ENCODE data around the gene CELF2. TPM values are rescaled to one million over a fixed set of nuclear protein-coding genes. Genes with fewer than 3 reads are reported as not detected.

CELF2 gene
- total RNA-seq, 1 donor from 2014 or later, result 27.5 TPM

DNA sequence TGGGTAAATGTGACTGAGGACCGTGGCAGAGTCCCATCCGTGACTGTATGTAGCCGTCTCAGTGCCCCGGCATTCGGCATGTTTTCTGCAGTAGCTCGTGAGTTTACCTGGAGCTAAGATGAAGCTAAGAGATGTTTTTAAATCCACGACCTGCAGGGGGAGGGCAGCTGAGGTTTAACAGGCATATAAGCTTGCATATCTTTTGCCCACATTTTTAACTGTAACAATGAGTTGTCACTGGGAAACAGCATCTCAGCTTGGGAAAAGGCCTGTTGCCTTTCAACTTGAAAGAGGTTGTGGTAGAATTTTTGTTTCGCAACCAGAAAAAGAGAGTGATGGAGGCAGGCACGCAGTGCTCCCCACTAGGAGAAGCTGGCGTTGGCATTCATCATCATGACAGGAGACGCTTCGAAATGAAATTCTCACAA is 77.7 kb downstream of the CELF2 start:
- no peaks in the 10 kb centered on the region for H3K36me3 Mint-ChIP-seq (ENCODE audit: low read depth, unreplicated experiment)
- peaks cover 3% of the 10 kb centered on the region for H3K27me3 Mint-ChIP-seq (ENCODE audit: unreplicated experiment)
- no peak overlapping the region for H3K4me3 Mint-ChIP-seq (ENCODE audit: unreplicated experiment)
- no peaks in the 10 kb centered on the region for H3K9me3 Mint-ChIP-seq (ENCODE audit: unreplicated experiment)
- H3K27ac Mint-ChIP-seq (ENCODE audit: unreplicated experiment), result no peak overlapping the region
- peaks cover 10% of the 10 kb centered on the region for H3K4me1 Mint-ChIP-seq (ENCODE audit: unreplicated experiment)
- no peak for DNase-seq (ENCODE audit: low spot score)
- TF ChIP-seq, protein P1, sequence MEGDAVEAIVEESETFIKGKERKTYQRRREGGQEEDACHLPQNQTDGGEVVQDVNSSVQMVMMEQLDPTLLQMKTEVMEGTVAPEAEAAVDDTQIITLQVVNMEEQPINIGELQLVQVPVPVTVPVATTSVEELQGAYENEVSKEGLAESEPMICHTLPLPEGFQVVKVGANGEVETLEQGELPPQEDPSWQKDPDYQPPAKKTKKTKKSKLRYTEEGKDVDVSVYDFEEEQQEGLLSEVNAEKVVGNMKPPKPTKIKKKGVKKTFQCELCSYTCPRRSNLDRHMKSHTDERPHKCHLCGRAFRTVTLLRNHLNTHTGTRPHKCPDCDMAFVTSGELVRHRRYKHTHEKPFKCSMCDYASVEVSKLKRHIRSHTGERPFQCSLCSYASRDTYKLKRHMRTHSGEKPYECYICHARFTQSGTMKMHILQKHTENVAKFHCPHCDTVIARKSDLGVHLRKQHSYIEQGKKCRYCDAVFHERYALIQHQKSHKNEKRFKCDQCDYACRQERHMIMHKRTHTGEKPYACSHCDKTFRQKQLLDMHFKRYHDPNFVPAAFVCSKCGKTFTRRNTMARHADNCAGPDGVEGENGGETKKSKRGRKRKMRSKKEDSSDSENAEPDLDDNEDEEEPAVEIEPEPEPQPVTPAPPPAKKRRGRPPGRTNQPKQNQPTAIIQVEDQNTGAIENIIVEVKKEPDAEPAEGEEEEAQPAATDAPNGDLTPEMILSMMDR (IDR thresholded peaks at IDR 0.05; ENCODE audit: unreplicated experiment), result peak; percentile 17

DNA sequence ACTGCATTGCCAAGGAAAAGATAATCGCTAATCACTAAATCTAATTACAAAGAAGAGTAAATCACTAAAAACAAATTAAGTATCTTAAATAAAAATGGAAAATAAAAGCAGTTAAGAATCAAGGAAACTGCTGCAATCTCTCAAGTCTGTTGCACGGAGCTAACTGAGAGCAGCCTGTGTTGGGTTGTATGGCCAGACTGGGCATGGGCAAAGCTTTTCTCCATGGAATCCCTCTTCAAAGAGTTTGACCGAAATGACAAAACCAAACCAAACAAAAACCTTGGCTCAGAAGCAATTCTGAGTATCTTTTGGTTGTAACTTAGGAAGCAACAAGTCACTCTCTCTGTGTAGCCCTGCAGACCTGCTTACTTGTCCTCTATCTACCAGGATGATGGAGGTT is 78.8 kb downstream of the CELF2 start:
- no peaks in the 10 kb centered on the region for H3K9me3 Mint-ChIP-seq (ENCODE audit: unreplicated experiment)
- peaks cover 10% of the 10 kb centered on the region for H3K4me1 Mint-ChIP-seq (ENCODE audit: unreplicated experiment)
- no peak overlapping the region for H3K4me3 Mint-ChIP-seq (ENCODE audit: unreplicated experiment)
- DNase-seq (ENCODE audit: low spot score), result no peak
- TF ChIP-seq, protein P1 (IDR thresholded peaks at IDR 0.05; ENCODE audit: unreplicated experiment), result no peak
- peaks cover 3% of the 10 kb centered on the region for H3K27me3 Mint-ChIP-seq (ENCODE audit: unreplicated experiment)
- no peaks in the 10 kb centered on the region for H3K36me3 Mint-ChIP-seq (ENCODE audit: low read depth, unreplicated experiment)
- H3K27ac Mint-ChIP-seq (ENCODE audit: unreplicated experiment), result no peak overlapping the region

DNA sequence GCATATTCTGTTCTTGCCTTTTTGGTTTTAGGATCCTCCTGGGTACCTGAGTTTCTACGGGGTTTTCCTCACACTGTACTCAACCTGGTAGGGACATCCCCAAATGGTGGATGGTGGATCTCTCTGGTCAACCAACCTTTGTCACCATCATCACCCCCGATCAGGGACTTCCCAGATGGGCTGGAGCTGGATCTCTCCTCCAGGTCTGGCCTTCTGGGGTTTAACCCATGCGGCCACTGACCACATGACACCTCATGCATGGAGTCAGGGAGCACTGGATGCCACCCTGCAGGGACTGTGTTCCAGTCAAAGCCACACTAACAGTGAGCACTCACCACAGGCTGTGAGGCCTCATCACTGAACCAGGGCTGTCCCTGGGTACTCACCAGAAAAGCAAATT is 80.0 kb downstream of the CELF2 start:
- H3K27me3 Mint-ChIP-seq (ENCODE audit: unreplicated experiment), result peaks cover 3% of the 10 kb centered on the region
- no peaks in the 10 kb centered on the region for H3K9me3 Mint-ChIP-seq (ENCODE audit: unreplicated experiment)
- H3K4me3 Mint-ChIP-seq (ENCODE audit: unreplicated experiment), result no peak overlapping the region
- H3K27ac Mint-ChIP-seq (ENCODE audit: unreplicated experiment), result no peak overlapping the region
- H3K36me3 Mint-ChIP-seq (ENCODE audit: low read depth, unreplicated experiment), result no peaks in the 10 kb centered on the region
- DNase-seq (ENCODE audit: low spot score), result no peak
- TF ChIP-seq, protein P1 (IDR thresholded peaks at IDR 0.05; ENCODE audit: unreplicated experiment), result no peak
- peaks cover 10% of the 10 kb centered on the region for H3K4me1 Mint-ChIP-seq (ENCODE audit: unreplicated experiment)

DNA sequence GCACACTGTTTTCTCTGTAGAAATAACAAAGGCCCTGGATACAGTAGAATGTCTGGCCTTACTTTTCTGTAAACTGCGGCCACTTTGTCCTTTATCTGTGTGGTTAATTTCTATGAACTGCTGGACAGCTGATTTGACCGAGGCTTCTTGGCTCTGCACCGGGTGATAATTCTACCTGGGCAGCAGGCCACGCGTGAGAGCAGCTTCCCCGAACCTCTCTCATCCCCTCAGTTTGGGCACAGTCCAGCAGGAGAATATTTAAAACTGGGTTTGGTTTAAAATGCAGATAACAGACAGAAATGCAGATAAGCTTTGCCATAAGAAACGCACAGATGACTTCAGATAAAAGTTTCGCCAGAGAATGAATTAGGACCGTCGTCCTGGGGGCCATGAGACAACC is 81.0 kb downstream of the CELF2 start:
- H3K27ac Mint-ChIP-seq (ENCODE audit: unreplicated experiment), result no peak overlapping the region
- H3K27me3 Mint-ChIP-seq (ENCODE audit: unreplicated experiment), result peaks cover 3% of the 10 kb centered on the region
- TF ChIP-seq, protein P1 (IDR thresholded peaks at IDR 0.05; ENCODE audit: unreplicated experiment), result no peak
- H3K9me3 Mint-ChIP-seq (ENCODE audit: unreplicated experiment), result no peaks in the 10 kb centered on the region
- H3K4me3 Mint-ChIP-seq (ENCODE audit: unreplicated experiment), result no peak overlapping the region
- no peaks in the 10 kb centered on the region for H3K36me3 Mint-ChIP-seq (ENCODE audit: low read depth, unreplicated experiment)
- DNase-seq (ENCODE audit: low spot score), result no peak
- H3K4me1 Mint-ChIP-seq (ENCODE audit: unreplicated experiment), result peaks cover 10% of the 10 kb centered on the region

DNA sequence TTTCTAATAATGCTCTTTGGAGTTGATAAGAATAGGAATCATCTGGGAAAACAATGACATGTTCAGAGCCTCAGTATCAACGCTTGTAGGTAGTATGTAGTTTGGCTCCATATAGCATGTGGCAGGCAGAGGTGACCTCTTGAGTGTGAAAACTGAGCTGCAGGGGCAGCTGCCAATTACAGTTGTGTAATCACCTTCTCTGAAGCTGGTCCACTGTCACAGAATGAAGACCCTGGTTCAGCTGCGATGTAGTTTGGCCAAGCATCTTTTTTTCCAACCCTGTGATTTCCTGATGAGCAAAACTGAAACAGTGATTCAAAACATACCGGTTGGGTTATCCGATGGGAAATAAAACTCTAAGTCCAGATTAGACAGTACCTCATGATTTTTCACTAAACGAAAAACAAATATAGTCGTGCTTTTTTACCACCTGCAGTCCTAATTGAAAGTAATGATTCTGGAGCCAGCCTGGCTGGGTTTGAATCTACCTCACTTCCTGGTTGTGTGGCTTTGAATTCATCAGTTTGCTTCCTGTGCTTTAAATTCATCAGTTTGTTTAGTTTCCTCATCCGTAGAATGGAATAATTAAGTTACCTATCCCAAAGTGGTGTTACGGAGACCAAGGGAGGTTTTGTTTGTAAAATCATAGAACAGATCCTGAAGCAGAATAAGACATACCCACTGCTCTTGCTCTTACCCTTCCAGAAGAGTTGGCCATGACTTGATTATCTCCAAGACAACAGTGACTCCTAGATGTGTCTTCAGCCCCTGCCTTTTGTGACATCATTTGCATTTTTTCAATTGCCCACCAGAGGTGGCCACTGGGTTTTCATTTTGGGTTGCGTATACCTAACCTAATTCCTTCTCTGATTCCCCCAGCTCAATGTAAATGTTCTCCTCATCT is 87.4 kb downstream of the CELF2 start:
- TF ChIP-seq, protein P1 (IDR thresholded peaks at IDR 0.05; ENCODE audit: unreplicated experiment), result no peak
- Mint-ChIP-seq H3K4me3 (ENCODE audit: unreplicated experiment) (no peak overlapping the region), H3K9me3 (ENCODE audit: unreplicated experiment) (no peaks in the 10 kb centered on the region), H3K36me3 (ENCODE audit: low read depth, unreplicated experiment) (no peaks in the 10 kb centered on the region), H3K27me3 (ENCODE audit: unreplicated experiment) (no peaks in the 10 kb centered on the region), H3K27ac (ENCODE audit: unreplicated experiment) (no peak overlapping the region), H3K4me1 (ENCODE audit: unreplicated experiment) (peaks cover 8% of the 10 kb centered on the region)
- no peak for DNase-seq (ENCODE audit: low spot score)
